Activated T-helper 17 cell treated with anti-CD3 and anti-CD28 coated beads, Interleukin-2, amount 50 U/mL, for 72 hours (primary cell): Measurements from ENCODE around the gene CDCA5. TPM values are rescaled to one million over a fixed set of nuclear protein-coding genes. Genes with fewer than 3 reads are reported as not detected.
A peak's percentile ranks its signal among the peaks of the same experiment; 100 is the strongest.
"Not testable (repeated sequence)": the region's sequence is repeated elsewhere in the genome, so short reads cannot be mapped to it uniquely, and the experiment has no call there.

Experiments
- ATAC-seq: fragments of 150-1000 bp; cut with Tn5 transposase; replicated peaks from 2 replicates; pipeline ENCODE4 v1.10.0; 2021; ENCODE audit warnings: mild to moderate bottlenecking, moderate library complexity
- H3K27ac Mint-ChIP-seq: one replicate; pipeline ENCODE4 v1.8.0; 2022; ENCODE audit warnings: mixed read lengths
- H3K27me3 Mint-ChIP-seq: one replicate; pipeline ENCODE4 v1.8.0; 2022; ENCODE audit warnings: mixed read lengths
- H3K36me3 Mint-ChIP-seq: one replicate; pipeline ENCODE4 v1.8.0; 2022; ENCODE audit warnings: low read depth, mild to moderate bottlenecking, mixed read lengths
- H3K4me1 Mint-ChIP-seq: one replicate; pipeline ENCODE4 v1.8.0; 2022; ENCODE audit warnings: mixed read lengths
- H3K4me3 Mint-ChIP-seq: one replicate; pipeline ENCODE4 v1.8.0; 2022; ENCODE audit warnings: mild to moderate bottlenecking, mixed read lengths
- H3K9me3 Mint-ChIP-seq: one replicate; pipeline ENCODE4 v1.8.0; 2022; ENCODE audit warnings: mixed read lengths
- total RNA-seq, 2 donors: library from RNA; stranded (reverse); gene quantifications; one replicate each; pipeline ENCODE4 v1.2.3, GENCODE V29; 2022

Gene CDCA5
- total RNA-seq, 2 donors from 2014 or later, result 99.5 to 127 TPM

GRCh38 chr11:65124480-65125196 is 40.8 kb upstream of the CDCA5 start:
- H3K27ac Mint-ChIP-seq, result peak overlapping the region; percentile 4
- H3K27me3 Mint-ChIP-seq, result no peaks in the 10 kb centered on the region
- peak overlapping the region; percentile 49 for H3K4me3 Mint-ChIP-seq
- peaks cover 15% of the 10 kb centered on the region for H3K4me1 Mint-ChIP-seq
- no peaks in the 10 kb centered on the region for H3K9me3 Mint-ChIP-seq
- peaks cover 87% of the 10 kb centered on the region for H3K36me3 Mint-ChIP-seq
- ATAC-seq, result no peak

GRCh38 chr11:65121865-65122696 is 38.2 kb upstream of the CDCA5 start, which contains the start of the genes FAU and MRPL49:
TSS of gene FAU (minus strand) at chr11:65122134. CDS start at chr11:65121813, 321 bp downstream.
TSS of gene MRPL49 (plus strand) at chr11:65122321. CDS start at chr11:65122347, 26 bp downstream.
- Mint-ChIP-seq H3K9me3 (no peaks in the 10 kb centered on the region), H3K4me3 (peak within 1 kb of the TSS; percentile 99), H3K4me1 (peaks cover 23% of the 10 kb centered on the region), H3K27me3 (no peaks in the 10 kb centered on the region), H3K36me3 (peaks cover 86% of the 10 kb centered on the region), H3K27ac (peak within 1 kb of the TSS; percentile 97)
- peak; percentile 91 for ATAC-seq

GRCh38 chr11:65121447-65121864 is 37.6 kb upstream of the CDCA5 start:
- Mint-ChIP-seq H3K9me3 (no peaks in the 10 kb centered on the region), H3K36me3 (peaks cover 84% of the 10 kb centered on the region), H3K4me3 (peak overlapping the region; percentile 99), H3K4me1 (peaks cover 23% of the 10 kb centered on the region), H3K27ac (peak overlapping the region; percentile 97), H3K27me3 (no peaks in the 10 kb centered on the region)
- ATAC-seq, result no peak

- no peak for ATAC-seq
Observed at GRCh38 chr11:65120831-65121230, 37.0 kb upstream of the CDCA5 start.

GRCh38 chr11:65119670-65119995 is 35.8 kb upstream of the CDCA5 start:
- no peaks in the 10 kb centered on the region for H3K27me3 Mint-ChIP-seq
- H3K4me3 Mint-ChIP-seq, result peak overlapping the region; percentile 99
- H3K4me1 Mint-ChIP-seq, result peaks cover 23% of the 10 kb centered on the region
- H3K36me3 Mint-ChIP-seq, result peaks cover 67% of the 10 kb centered on the region
- H3K9me3 Mint-ChIP-seq, result no peaks in the 10 kb centered on the region
- H3K27ac Mint-ChIP-seq, result no peak overlapping the region
- ATAC-seq, result no peak

More at GRCh38 chr11:65120831-65121230, 37.0 kb upstream of the CDCA5 start:
- Mint-ChIP-seq H3K36me3 (peaks cover 79% of the 10 kb centered on the region), H3K4me1 (peaks cover 23% of the 10 kb centered on the region), H3K4me3 (peak overlapping the region; percentile 99), H3K27ac (peak overlapping the region; percentile 97), H3K9me3 (no peaks in the 10 kb centered on the region), H3K27me3 (no peaks in the 10 kb centered on the region)

GRCh38 chr11:65118891-65119669 is 35.2 kb upstream of the CDCA5 start:
- peak overlapping the region; percentile 99 for H3K4me3 Mint-ChIP-seq
- not testable (repeated sequence) for H3K9me3 Mint-ChIP-seq, H3K27me3 Mint-ChIP-seq, ATAC-seq
- H3K36me3 Mint-ChIP-seq, result peaks cover 62% of the 10 kb centered on the region
- H3K4me1 Mint-ChIP-seq, result peaks cover 23% of the 10 kb centered on the region
- peak overlapping the region; percentile 58 for H3K27ac Mint-ChIP-seq

- peaks cover 59% of the 10 kb centered on the region for H3K36me3 Mint-ChIP-seq
- ATAC-seq, result no peak
- H3K9me3 Mint-ChIP-seq, result no peaks in the 10 kb centered on the region
- peaks cover 27% of the 10 kb centered on the region for H3K4me1 Mint-ChIP-seq
- H3K27me3 Mint-ChIP-seq, result no peaks in the 10 kb centered on the region
- peak overlapping the region; percentile 88 for H3K27ac Mint-ChIP-seq
- H3K4me3 Mint-ChIP-seq, result peak overlapping the region; percentile 80
Observed at GRCh38 chr11:65118097-65118837, 34.4 kb upstream of the CDCA5 start.

GRCh38 chr11:65117206-65118096 is 33.6 kb upstream of the CDCA5 start, which contains the start of gene ZNHIT2:
TSS of gene ZNHIT2 (minus strand) at chr11:65117701. CDS start at chr11:65117653, 48 bp downstream.
- Mint-ChIP-seq H3K27ac (peak within 1 kb of the TSS; percentile 88), H3K9me3 (no peaks in the 10 kb centered on the region), H3K4me1 (peaks cover 28% of the 10 kb centered on the region), H3K36me3 (peaks cover 59% of the 10 kb centered on the region), H3K4me3 (peak within 1 kb of the TSS; percentile 80), H3K27me3 (no peaks in the 10 kb centered on the region)
- ATAC-seq, result peak; percentile 72

- Mint-ChIP-seq H3K4me3 (peak overlapping the region; percentile 80), H3K9me3 (no peaks in the 10 kb centered on the region), H3K27ac (peak overlapping the region; percentile 72), H3K27me3 (no peaks in the 10 kb centered on the region), H3K4me1 (peaks cover 23% of the 10 kb centered on the region), H3K36me3 (peaks cover 50% of the 10 kb centered on the region)
- ATAC-seq, result peak; percentile 22
Observed at GRCh38 chr11:65116370-65117205, 32.7 kb upstream of the CDCA5 start.

- peaks cover 17% of the 10 kb centered on the region for H3K4me1 Mint-ChIP-seq
- no peak for ATAC-seq
- H3K4me3 Mint-ChIP-seq, result peak overlapping the region; percentile 80
- H3K27me3 Mint-ChIP-seq, result no peaks in the 10 kb centered on the region
- no peaks in the 10 kb centered on the region for H3K9me3 Mint-ChIP-seq
- peak overlapping the region; percentile 25 for H3K27ac Mint-ChIP-seq
- H3K36me3 Mint-ChIP-seq, result peaks cover 39% of the 10 kb centered on the region
Observed at GRCh38 chr11:65115361-65116082, 31.7 kb upstream of the CDCA5 start.

- H3K4me3 Mint-ChIP-seq, result peak overlapping the region; percentile 95
- ATAC-seq, result no peak
Observed at GRCh38 chr11:65114538-65115171, 30.8 kb upstream of the CDCA5 start.

More at GRCh38 chr11:65114538-65115171, 30.8 kb upstream of the CDCA5 start:
- Mint-ChIP-seq H3K9me3 (no peaks in the 10 kb centered on the region), H3K27ac (peak overlapping the region; percentile 86), H3K36me3 (peaks cover 35% of the 10 kb centered on the region), H3K4me1 (peaks cover 13% of the 10 kb centered on the region), H3K27me3 (no peaks in the 10 kb centered on the region)
